Coronary artery (tissue), 2 donors: ENCODE data around the gene DNAJB4.
"Not testable (repeated sequence)": the region's sequence is repeated elsewhere in the genome, so short reads cannot be mapped to it uniquely, and the experiment has no call there.

Experiments used
- DNase-seq: peaks from one replicate; pipeline ENCODE4 v3.0.0-alpha.2; 2017; ENCODE audit warnings: low spot score
- H3K27ac ChIP-seq, 2 donors: fragments of 200-600 bp; sonication (generic); one replicate each; pipeline ENCODE4 v1.5.1; 2016 to 2019
- H3K4me3 ChIP-seq: fragments of 200-600 bp; sonication (generic); 2 replicates; pipeline ENCODE4 v1.5.1; 2016; ENCODE audit warnings: mild to moderate bottlenecking, moderate library complexity
- CTCF ChIP-seq: fragments of 200-600 bp; sonication (generic); IDR thresholded peaks from one replicate; pipeline ENCODE4 v1.5.1; 2019; ENCODE audit warnings: antibody characterized with exemption

Gene DNAJB4

GRCh38 chr1:78015148-78015547 lies 10.4 kb downstream of the DNAJB4 start:
- peak overlapping the region in 1 of 2 donors; percentile 43 for H3K27ac ChIP-seq
- no peak overlapping the region for H3K4me3 ChIP-seq
- TF ChIP-seq CTCF: no peak
- DNase-seq: no peak

GRCh38 chr1:78019024-78019423 lies 14.3 kb downstream of the DNAJB4 start:
- Histone ChIP-seq H3K4me3 (no peak overlapping the region), H3K27ac (peak overlapping the region in 1 of 2 donors; percentile 10)
- TF ChIP-seq CTCF: no peak
- DNase-seq: no peak

GRCh38 chr1:78021134-78021533 lies 16.4 kb downstream of the DNAJB4 start:
- not testable (repeated sequence) for H3K4me3 ChIP-seq, DNase-seq, H3K27ac ChIP-seq

- H3K27ac ChIP-seq: no peak overlapping the region
- TF ChIP-seq CTCF: no peak
- DNase-seq: no peak
Measured at GRCh38 chr1:78029793-78030192, 25.1 kb downstream of the DNAJB4 start.

GRCh38 chr1:78032996-78033796 lies 28.5 kb downstream of the DNAJB4 start:
- no peak for DNase-seq
- no peak overlapping the region for H3K4me3 ChIP-seq
- no peak overlapping the region for H3K27ac ChIP-seq
- no peak for TF ChIP-seq CTCF

More at GRCh38 chr1:78029793-78030192, 25.1 kb downstream of the DNAJB4 start:
- H3K4me3 ChIP-seq: no peak overlapping the region

GRCh38 chr1:78033797-78034172 lies 29.0 kb downstream of the DNAJB4 start:
- Histone ChIP-seq H3K4me3 (no peak overlapping the region), H3K27ac (no peak overlapping the region)
- DNase-seq: no peak
- no peak for TF ChIP-seq CTCF

- no peak for DNase-seq
- no peak overlapping the region for H3K4me3 ChIP-seq
- TF ChIP-seq CTCF: no peak
- no peak overlapping the region for H3K27ac ChIP-seq
Measured at GRCh38 chr1:78035121-78035520, 30.4 kb downstream of the DNAJB4 start.
